ENCODE data around the gene PDE3B. TPM values are rescaled to one million over a fixed set of nuclear protein-coding genes. Genes with fewer than 3 reads are reported as not detected.

Gene PDE3B
- total RNA-seq, 2 donors from 2014 or later, result 10.7 to 42.5 TPM

GRCh38 chr11:14634813-14635212, 8.8 kb upstream of the PDE3B start:
- H3K36me3 Mint-ChIP-seq, result peaks cover 26 to 46% of the 10 kb centered on the region in 2 donors
- ATAC-seq, result no peak
- H3K27ac Mint-ChIP-seq, result no peak overlapping the region
- no peak for DNase-seq (ENCODE audit: low spot score in 2 of 2)
- peaks cover 15 to 17% of the 10 kb centered on the region in 2 donors for H3K9me3 Mint-ChIP-seq

- H3K27ac Mint-ChIP-seq, result no peak overlapping the region
- DNase-seq (ENCODE audit: low spot score in 2 of 2) (no peak), ATAC-seq (peak; percentile 24 to 46)
- peaks cover 15 to 17% of the 10 kb centered on the region in 2 donors for H3K9me3 Mint-ChIP-seq
- peaks cover 26 to 46% of the 10 kb centered on the region in 2 donors for H3K36me3 Mint-ChIP-seq
Measured at GRCh38 chr11:14635546-14635945, 8.1 kb upstream of the PDE3B start.

- Mint-ChIP-seq H3K36me3 (peaks cover 24 to 42% of the 10 kb centered on the region in 2 donors), H3K9me3 (peaks cover 13 to 14% of the 10 kb centered on the region in 2 donors), H3K27ac (peak overlapping the region; percentile 2 to 6)
- DNase-seq (ENCODE audit: low spot score in 2 of 2), result no peak
- ATAC-seq, result peak; percentile 75 to 76
Measured at GRCh38 chr11:14636119-14636518, 7.5 kb upstream of the PDE3B start.

- DNase-seq (ENCODE audit: low spot score in 2 of 2) (no peak), ATAC-seq (no peak)
- Mint-ChIP-seq H3K36me3 (peaks cover 28 to 56% of the 10 kb centered on the region in 2 donors), H3K27ac (no peak overlapping the region), H3K9me3 (peaks cover 9 to 11% of the 10 kb centered on the region in 2 donors)
Measured at GRCh38 chr11:14637868-14638409, 5.7 kb upstream of the PDE3B start.

GRCh38 chr11:14638561-14638960, 5.0 kb upstream of the PDE3B start:
- Mint-ChIP-seq H3K27ac (no peak overlapping the region), H3K9me3 (peaks cover 9 to 11% of the 10 kb centered on the region in 2 donors), H3K36me3 (peaks cover 29 to 56% of the 10 kb centered on the region in 2 donors)
- DNase-seq (ENCODE audit: low spot score in 2 of 2), result no peak
- no peak for ATAC-seq

GRCh38 chr11:14641801-14642200, 1.8 kb upstream of the PDE3B start:
- Mint-ChIP-seq H3K27ac (no peak overlapping the region), H3K9me3 (peaks cover 4 to 5% of the 10 kb centered on the region in 2 donors), H3K36me3 (peaks cover 35 to 47% of the 10 kb centered on the region in 2 donors)
- DNase-seq (ENCODE audit: low spot score in 2 of 2), result no peak
- ATAC-seq, result no peak

GRCh38 chr11:14642453-14642852, 1.2 kb upstream of the PDE3B start:
- H3K27ac Mint-ChIP-seq, result peak overlapping the region; percentile 60 to 88
- no peak for ATAC-seq

GRCh38 chr11:14642873-14643696, 519 bp upstream of the PDE3B start:
- no peak for DNase-seq (ENCODE audit: low spot score in 2 of 2)
- Mint-ChIP-seq H3K9me3 (no peaks in the 10 kb centered on the region), H3K36me3 (peaks cover 29 to 43% of the 10 kb centered on the region in 2 donors), H3K27ac (peak overlapping the region; percentile 60 to 88)
- no peak for ATAC-seq

More at GRCh38 chr11:14642453-14642852, 1.2 kb upstream of the PDE3B start:
- no peaks in the 10 kb centered on the region for H3K9me3 Mint-ChIP-seq
- no peak for DNase-seq (ENCODE audit: low spot score in 2 of 2)
- H3K36me3 Mint-ChIP-seq, result peaks cover 29 to 44% of the 10 kb centered on the region in 2 donors

GRCh38 chr11:14644226-14645014, 816 bp downstream of the PDE3B start:
- Mint-ChIP-seq H3K9me3 (no peaks in the 10 kb centered on the region), H3K27ac (peak overlapping the region; percentile 88 to 92), H3K36me3 (peaks cover 29 to 45% of the 10 kb centered on the region in 2 donors)
- peak; percentile 35 to 42 for ATAC-seq
- DNase-seq (ENCODE audit: low spot score in 2 of 2), result peak; percentile 52 to 64

GRCh38 chr11:14645015-14645912, 1.7 kb downstream of the PDE3B start:
- peaks cover 29 to 54% of the 10 kb centered on the region in 2 donors for H3K36me3 Mint-ChIP-seq
- no peak for DNase-seq (ENCODE audit: low spot score in 2 of 2)

GRCh38 chr11:14645985-14646900, 2.6 kb downstream of the PDE3B start:
- Mint-ChIP-seq H3K36me3 (peaks cover 29 to 62% of the 10 kb centered on the region in 2 donors), H3K27ac (peak overlapping the region; percentile 88 to 92), H3K9me3 (peaks cover 0 to 6% of the 10 kb centered on the region in 2 donors)
- ATAC-seq (peak; percentile 21 to 23), DNase-seq (ENCODE audit: low spot score in 2 of 2) (no peak)

More at GRCh38 chr11:14645015-14645912, 1.7 kb downstream of the PDE3B start:
- peaks cover 0 to 2% of the 10 kb centered on the region in 2 donors for H3K9me3 Mint-ChIP-seq
- H3K27ac Mint-ChIP-seq, result peak overlapping the region; percentile 88 to 92
- peak; percentile 59 to 64 for ATAC-seq

- DNase-seq (ENCODE audit: low spot score in 2 of 2), result no peak
- H3K9me3 Mint-ChIP-seq, result peaks cover 0 to 10% of the 10 kb centered on the region in 2 donors
- H3K27ac Mint-ChIP-seq, result no peak overlapping the region
- ATAC-seq, result no peak
- peaks cover 12 to 47% of the 10 kb centered on the region in 2 donors for H3K36me3 Mint-ChIP-seq
Measured at GRCh38 chr11:14650064-14650463, 6.5 kb downstream of the PDE3B start.

GRCh38 chr11:14653090-14653489, 9.5 kb downstream of the PDE3B start:
- Mint-ChIP-seq H3K9me3 (peaks cover 4 to 15% of the 10 kb centered on the region in 2 donors), H3K27ac (no peak overlapping the region), H3K36me3 (peaks cover 4 to 36% of the 10 kb centered on the region in 2 donors)
- no peak for DNase-seq (ENCODE audit: low spot score in 2 of 2)
- ATAC-seq, result no peak

- no peak for DNase-seq (ENCODE audit: low spot score in 2 of 2)
- Mint-ChIP-seq H3K36me3 (peaks cover 11 to 38% of the 10 kb centered on the region in 2 donors), H3K9me3 (peaks cover 4 to 11% of the 10 kb centered on the region in 2 donors), H3K27ac (no peak overlapping the region)
- ATAC-seq, result no peak
Measured at GRCh38 chr11:14655435-14655834, 11.8 kb downstream of the PDE3B start.
